Caki2 (cell line): ENCODE data around the gene TUBB. TPM values are rescaled to one million over a fixed set of nuclear protein-coding genes. Genes with fewer than 3 reads are reported as not detected.

ENCODE experiments used
- DNase-seq: peaks from one replicate; pipeline ENCODE4 v3.0.0-alpha.2; 2015; ENCODE audit warnings: low read depth
- in situ Hi-C: cut with HindIII; loops from 2 replicates; pipeline ENCODE4 v1.10.0; 2016; ENCODE audit warnings: low sequenced_read_pairs, low pct_unique_long_range_greater_than_20kb, mixed read lengths
- total RNA-seq: library from RNA; depleted of rRNA; stranded (reverse); fragments of >200 nt; shearing (Covaris generic); gene quantifications from 2 replicates; pipeline ENCODE4 v1.2.3, GENCODE V29; 2014; ENCODE audit warnings: low replicate concordance

Gene TUBB
- total RNA-seq, 1 experiment from 2014 or later: 624 TPM

GRCh38 chr6:30686009-30686907 is 33.9 kb upstream of the TUBB start, which contains the start of gene PPP1R18:
Gene PPP1R18 (minus strand): TSS chr6:30686645. CDS start chr6:30686018, 627 bp downstream.
- in situ Hi-C loops: no loop called here
- DNase-seq: peak; percentile 49

GRCh38 chr6:30686908-30687658 is 33.1 kb upstream of the TUBB start:
- peak; percentile 99 for DNase-seq
- in situ Hi-C loops: no loop called here

- in situ Hi-C loops: no loop called here
- DNase-seq: no peak
Observed at GRCh38 chr6:30687659-30688431, 32.3 kb upstream of the TUBB start.

GRCh38 chr6:30688569-30688968 is 31.6 kb upstream of the TUBB start:
- no peak for DNase-seq
- in situ Hi-C loops: no loop called here

GRCh38 chr6:30689022-30689865 is 30.9 kb upstream of the TUBB start:
- no peak for DNase-seq
- in situ Hi-C loops: no loop called here

- no peak for DNase-seq
- in situ Hi-C loops: no loop called here
Observed at GRCh38 chr6:30689985-30690384, 30.2 kb upstream of the TUBB start.

- peak; percentile 89 for DNase-seq
- in situ Hi-C loops: no loop called here
Observed at GRCh38 chr6:30690403-30691207, 29.5 kb upstream of the TUBB start, which contains the start of gene NRM. Gene NRM (minus strand): TSS chr6:30690984. CDS start chr6:30690974, 10 bp downstream.

GRCh38 chr6:30691208-30691847 is 28.8 kb upstream of the TUBB start:
- peak; percentile 61 for DNase-seq
- in situ Hi-C loops: no loop called here

- no peak for DNase-seq
- in situ Hi-C loops: no loop called here
Observed at GRCh38 chr6:30696432-30696831, 23.7 kb upstream of the TUBB start.

- in situ Hi-C loops: no loop called here
Observed at GRCh38 chr6:30700340-30700739, 19.8 kb upstream of the TUBB start.

GRCh38 chr6:30703011-30703410 is 17.1 kb upstream of the TUBB start:
- DNase-seq: no peak
- in situ Hi-C loops: no loop called here

More at GRCh38 chr6:30700340-30700739, 19.8 kb upstream of the TUBB start:
- peak; percentile 38 for DNase-seq

GRCh38 chr6:30703821-30704220 is 16.3 kb upstream of the TUBB start:
- no peak for DNase-seq
- in situ Hi-C loops: no loop called here

GRCh38 chr6:30705620-30706019 is 14.5 kb upstream of the TUBB start:
- in situ Hi-C loops: no loop called here
- no peak for DNase-seq

GRCh38 chr6:30707281-30707850 is 12.8 kb upstream of the TUBB start:
- in situ Hi-C loops: no loop called here

GRCh38 chr6:30709101-30709868 is 10.9 kb upstream of the TUBB start:
- in situ Hi-C loops: no loop called here
- DNase-seq: peak; percentile 77

More at GRCh38 chr6:30707281-30707850, 12.8 kb upstream of the TUBB start:
- DNase-seq: no peak
